ENCODE data around the gene CCDC88A. TPM values are rescaled to one million over a fixed set of nuclear protein-coding genes. Genes with fewer than 3 reads are reported as not detected.

The CCDC88A gene
- total and polyA plus RNA-seq, 4 experiments from 2014 or later, result 0.53 to 19.1 (median 13.8) TPM

Other genes starting within 250 kb of the CCDC88A start
- 10 to 100 TPM; 12.4 to 14.2 TPM for gene CLHC1, start 187.6 kb downstream of the CCDC88A start, total RNA-seq
- gene CLHC1, start 187.6 kb downstream of the CCDC88A start, polyA plus RNA-seq, result 1 to 10 TPM; 1.0 to 2.6 TPM
- gene RPS27A, start 187.2 kb downstream of the CCDC88A start, total RNA-seq, result 1,000 to 10,000 TPM; 2,280 to 2,392 TPM
- gene RPS27A, start 187.2 kb downstream of the CCDC88A start, polyA plus RNA-seq, result 1,000 to 10,000 TPM; 2,677 to 3,667 TPM
- 10 to 100 TPM; 33.1 to 38.6 TPM for gene MTIF2, start 150.6 kb downstream of the CCDC88A start, total RNA-seq
- gene MTIF2, start 150.6 kb downstream of the CCDC88A start, polyA plus RNA-seq, result 10 to 100 TPM; 11.7 to 17.6 TPM
- gene CFAP36, start 99.9 kb upstream of the CCDC88A start, total RNA-seq, result 10 to 100 TPM; 49.2 to 52.2 TPM
- gene CFAP36, start 99.9 kb upstream of the CCDC88A start, polyA plus RNA-seq, result 10 to 100 TPM; 47.0 to 52.9 TPM
- gene PPP4R3B, start 197.8 kb upstream of the CCDC88A start, total RNA-seq, result 100 to 1,000 TPM; 111 to 114 TPM
- gene PPP4R3B, start 197.8 kb upstream of the CCDC88A start, polyA plus RNA-seq, result 10 to 100 TPM; 76.7 to 84.2 TPM